Activated CD8-positive, alpha-beta memory T cell treated with anti-CD3 and anti-CD28 coated beads, Interleukin-2, amount 50 U/mL, for 24 hours (primary cell): ENCODE measurements around the gene ABHD8.

ENCODE experiments used
- DNase-seq: peaks from one replicate; pipeline ENCODE4 v3.0.0-alpha.2; 2020; ENCODE audit errors: extremely low read depth

Gene ABHD8

GRCh38 chr19:17321655-17322489 lies 18.6 kb upstream of the ABHD8 start:
- no peak for DNase-seq

GRCh38 chr19:17320435-17320834 lies 17.2 kb upstream of the ABHD8 start:
- no peak for DNase-seq

GRCh38 chr19:17319473-17320238 lies 16.4 kb upstream of the ABHD8 start:
- DNase-seq, result no peak

- no peak for DNase-seq
Measured at GRCh38 chr19:17318966-17319365, 15.7 kb upstream of the ABHD8 start.

GRCh38 chr19:17314007-17314593 lies 10.9 kb upstream of the ABHD8 start:
- DNase-seq, result no peak

GRCh38 chr19:17312189-17313113 lies 9.2 kb upstream of the ABHD8 start:
- no peak for DNase-seq

GRCh38 chr19:17311455-17312188 lies 8.4 kb upstream of the ABHD8 start:
- DNase-seq, result no peak

- no peak for DNase-seq
Measured at GRCh38 chr19:17309965-17310461, 6.8 kb upstream of the ABHD8 start.

- peak; percentile 98 for DNase-seq
Measured at GRCh38 chr19:17309198-17309964, 6.2 kb upstream of the ABHD8 start, which contains the start of gene DDA1. DDA1 (plus strand) TSS chr19:17309563; CDS start chr19:17309655, 92 bp downstream.

- DNase-seq, result no peak
Measured at GRCh38 chr19:17307876-17308377, 4.7 kb upstream of the ABHD8 start.

- DNase-seq, result no peak
Measured at GRCh38 chr19:17306285-17306714, 3.1 kb upstream of the ABHD8 start.

- DNase-seq, result peak; percentile 91
Measured at GRCh38 chr19:17305517-17306284, 2.5 kb upstream of the ABHD8 start, which contains the start of gene MRPL34. MRPL34 (plus strand) TSS chr19:17305872; CDS start chr19:17305893, 21 bp downstream.

- DNase-seq, result no peak
Measured at GRCh38 chr19:17305216-17305516, 1.9 kb upstream of the ABHD8 start.

GRCh38 chr19:17304386-17305215 lies 1.4 kb upstream of the ABHD8 start:
- DNase-seq, result no peak

- DNase-seq, result no peak
Measured at GRCh38 chr19:17303940-17304267, 679 bp upstream of the ABHD8 start.

- DNase-seq, result no peak
Measured at GRCh38 chr19:17302391-17303166, 646 bp downstream of the ABHD8 start.

- no peak for DNase-seq
Measured at GRCh38 chr19:17300992-17301619, 2.1 kb downstream of the ABHD8 start.
